Stimulated activated CD8-positive, alpha-beta memory T cell treated with anti-CD3 and anti-CD28 coated beads, Interleukin-4, amount 100 ng/mL, for 24 hours (primary cell): Measurements from ENCODE around the gene FNDC3A.
"Not testable (repeated sequence)": the region's sequence is repeated elsewhere in the genome, so short reads cannot be mapped to it uniquely, and the experiment has no call there.

Experiments used
- DNase-seq: peaks from one replicate; pipeline ENCODE4 v3.0.0-alpha.2; 2020; ENCODE audit warnings: low read depth

Gene FNDC3A

GRCh38 chr13:49148405-49148804, 172.7 kb downstream of the FNDC3A start:
- DNase-seq: no peak

GRCh38 chr13:49157955-49158584, 182.4 kb downstream of the FNDC3A start:
- not testable (repeated sequence) for DNase-seq

DNA sequence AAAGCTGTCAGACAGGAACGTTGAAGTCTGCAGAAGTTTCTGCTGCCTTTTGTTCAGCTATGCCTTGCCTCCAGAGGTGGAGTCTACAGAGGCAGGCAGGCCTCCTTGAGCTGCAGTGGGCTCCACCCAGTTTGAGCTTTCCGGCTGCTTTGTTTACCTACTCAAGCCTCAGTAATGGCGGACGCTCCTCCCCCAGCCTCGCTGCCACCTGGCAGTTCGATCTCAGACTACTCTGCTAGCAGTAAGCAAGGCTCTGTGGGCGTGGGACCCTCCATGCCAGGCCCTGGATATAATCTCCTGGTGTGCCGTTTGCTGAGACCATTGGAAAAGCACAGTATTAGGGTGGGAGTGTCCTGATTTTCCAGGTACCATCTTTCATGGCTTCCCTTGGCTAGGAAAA, 187.4 kb downstream of the FNDC3A start:
- DNase-seq: not testable (repeated sequence)

- no peak for DNase-seq
Measured at GRCh38 chr13:49164712-49165111, 189.0 kb downstream of the FNDC3A start.

- DNase-seq: no peak
Measured at GRCh38 chr13:49165798-49166752, 190.4 kb downstream of the FNDC3A start.

GRCh38 chr13:49171359-49171758, 195.6 kb downstream of the FNDC3A start:
- DNase-seq: no peak

- no peak for DNase-seq
Measured at GRCh38 chr13:49183672-49184325, 208.1 kb downstream of the FNDC3A start.

DNA sequence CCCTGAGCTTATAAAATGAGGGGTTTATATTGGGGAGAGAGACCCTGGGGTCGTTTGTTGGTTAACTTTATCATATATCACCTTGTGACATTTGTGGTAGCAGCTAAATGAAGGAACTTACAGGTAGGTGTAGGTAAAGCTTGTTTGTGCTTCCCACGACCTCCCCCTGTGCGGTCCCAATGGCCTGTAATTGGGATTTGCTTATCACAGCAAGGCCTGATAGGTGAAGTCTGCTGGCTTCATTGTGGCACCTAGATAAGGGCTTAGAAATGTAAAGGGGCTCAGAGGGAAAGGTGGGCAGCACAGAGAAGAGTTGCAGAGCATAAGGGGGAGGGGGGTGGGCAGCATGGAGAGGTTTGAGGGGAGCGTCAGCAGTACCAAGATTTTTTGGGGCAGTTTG, 208.9 kb downstream of the FNDC3A start:
- no peak for DNase-seq

- DNase-seq: no peak
Measured at GRCh38 chr13:49185264-49185663, 209.6 kb downstream of the FNDC3A start.

DNA sequence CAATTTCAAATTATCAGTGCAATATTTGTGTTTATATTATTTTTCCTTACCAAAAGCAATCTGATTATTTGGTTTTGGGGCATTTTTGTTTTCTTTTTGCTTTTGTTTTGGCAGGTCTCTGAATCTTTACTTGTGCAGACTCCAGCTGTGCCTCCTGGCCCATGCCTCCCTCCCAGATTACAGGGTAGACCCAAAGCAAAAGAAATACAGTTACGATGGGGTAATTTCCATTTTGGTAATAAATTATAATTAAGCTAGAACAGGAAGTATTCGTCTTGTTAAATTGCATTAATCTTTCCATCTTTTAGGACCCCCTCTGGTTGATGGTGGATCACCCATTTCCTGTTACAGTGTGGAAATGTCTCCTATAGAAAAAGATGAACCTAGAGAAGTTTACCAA, 215.2 kb downstream of the FNDC3A start:
- DNase-seq: no peak

- DNase-seq: no peak
Measured at GRCh38 chr13:49206641-49207040, 230.9 kb downstream of the FNDC3A start.

GRCh38 chr13:49208619-49209018, 232.9 kb downstream of the FNDC3A start:
- DNase-seq: no peak

GRCh38 chr13:49210114-49210513, 234.4 kb downstream of the FNDC3A start:
- no peak for DNase-seq

GRCh38 chr13:49210669-49211068, 235.0 kb downstream of the FNDC3A start:
- no peak for DNase-seq

- DNase-seq: no peak
Measured at GRCh38 chr13:49213539-49213938, 237.8 kb downstream of the FNDC3A start.

DNA sequence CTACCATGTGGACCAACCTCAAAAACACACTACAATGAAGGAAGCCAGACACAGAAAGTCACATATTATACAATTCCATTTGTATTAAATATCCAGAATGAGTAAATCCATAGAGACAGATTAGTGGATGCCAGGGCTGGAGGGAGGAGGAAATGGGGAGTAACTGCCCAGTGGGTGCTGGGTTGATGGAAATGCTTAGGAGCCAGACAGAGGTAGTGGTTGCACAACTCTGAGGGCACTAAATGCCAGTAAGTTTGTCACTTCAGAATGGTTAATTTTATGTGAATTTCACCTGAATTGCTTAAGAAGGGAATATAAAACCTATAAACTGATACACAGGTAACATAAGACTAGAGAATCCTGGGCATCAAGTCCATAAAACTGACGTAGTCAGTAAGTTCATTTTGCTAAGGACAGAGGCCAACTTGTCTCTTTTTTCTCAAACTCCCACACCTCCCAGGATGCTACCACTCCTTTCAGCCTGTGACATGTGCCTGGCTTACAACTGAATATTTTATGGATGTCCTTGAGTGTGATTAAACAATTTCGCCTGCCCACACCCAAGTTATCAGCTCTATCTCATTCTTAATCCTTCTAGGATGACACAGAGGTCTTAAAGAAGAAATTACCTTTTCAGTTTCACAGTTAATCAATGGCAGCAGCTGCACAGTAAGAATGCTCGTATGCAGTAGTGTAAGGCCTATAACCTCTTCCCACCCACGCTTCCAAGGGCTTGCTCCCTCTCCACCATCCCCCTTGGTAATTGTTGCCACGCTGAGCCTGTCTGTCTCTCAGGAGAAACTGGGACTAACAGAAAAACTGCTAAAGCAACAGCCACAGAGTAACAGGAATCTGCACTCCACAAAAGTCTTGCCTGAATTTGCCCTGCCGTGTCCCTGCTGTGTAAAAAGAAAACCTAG, 238.5 kb downstream of the FNDC3A start:
- no peak for DNase-seq

GRCh38 chr13:49214917-49215376, 239.2 kb downstream of the FNDC3A start:
- no peak for DNase-seq

- DNase-seq: no peak
Measured at GRCh38 chr13:49216334-49216733, 240.6 kb downstream of the FNDC3A start.

- no peak for DNase-seq
Measured at GRCh38 chr13:49217962-49218492, 242.3 kb downstream of the FNDC3A start.

DNA sequence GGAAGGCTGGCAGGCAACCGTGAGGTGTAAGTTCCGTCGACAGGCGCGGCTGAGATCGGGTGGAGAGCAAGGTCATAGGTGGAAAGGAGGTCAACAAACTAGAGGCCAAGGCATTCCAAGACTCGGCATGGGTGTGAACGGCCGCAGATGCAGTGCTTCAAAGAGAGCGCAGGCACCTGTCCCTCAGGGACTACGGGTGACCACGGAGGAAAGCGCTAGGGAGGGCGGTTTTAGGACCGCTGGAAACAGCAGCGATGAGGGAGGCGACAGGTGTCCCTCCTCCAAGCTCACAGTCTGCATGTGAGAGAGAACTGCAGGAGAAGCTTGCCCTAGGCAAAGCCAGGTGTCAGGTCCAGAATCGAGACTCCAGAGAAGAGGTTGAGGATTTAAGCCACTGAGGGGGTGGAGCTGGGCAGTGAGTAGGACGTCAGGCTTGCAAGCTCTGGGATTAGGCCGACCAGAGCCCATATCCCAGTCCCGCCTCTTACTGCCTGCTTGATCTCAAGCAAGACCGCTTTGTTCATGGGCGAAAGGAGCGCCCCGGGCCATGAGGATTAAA, 242.9 kb downstream of the FNDC3A start:
- DNase-seq: no peak

DNA sequence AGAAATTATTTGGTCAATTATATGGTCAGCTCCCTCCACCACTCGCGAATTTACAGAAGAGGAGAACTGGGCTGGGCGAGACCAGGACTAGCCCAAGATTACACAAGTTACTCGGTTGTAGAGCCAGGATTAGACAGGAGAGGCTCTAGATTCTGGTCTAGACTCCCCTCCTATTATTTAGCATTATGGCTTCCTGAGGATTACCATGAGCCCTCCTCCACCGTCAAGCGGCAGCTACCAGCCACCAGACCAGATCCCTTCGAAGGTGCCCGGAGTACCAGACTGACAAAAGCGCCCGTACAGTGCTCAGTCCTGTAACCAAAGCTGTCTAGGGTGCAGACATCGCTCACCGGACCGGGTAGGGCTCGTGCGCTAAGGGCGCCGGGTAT, 243.9 kb downstream of the FNDC3A start:
- DNase-seq: no peak
